22Rv1 (cell line): ENCODE results near the gene IL34.

ENCODE experiments used
- H3K27ac ChIP-seq: fragments of 450-650 bp; 2 replicates; pipeline ENCODE4 v1.5.1; 2017
- ZFX ChIP-seq: fragments of 450-650 bp; IDR thresholded peaks from 2 replicates; pipeline ENCODE4 v1.6.1; 2017; ENCODE audit warnings: antibody characterized with exemption, borderline replicate concordance
- TF ChIP-seq, protein P1 (sequence below): fragments of 450-650 bp; IDR thresholded peaks from 2 replicates; pipeline ENCODE4 v1.5.1; 2017; ENCODE audit warnings: mild to moderate bottlenecking

Gene IL34

DNA sequence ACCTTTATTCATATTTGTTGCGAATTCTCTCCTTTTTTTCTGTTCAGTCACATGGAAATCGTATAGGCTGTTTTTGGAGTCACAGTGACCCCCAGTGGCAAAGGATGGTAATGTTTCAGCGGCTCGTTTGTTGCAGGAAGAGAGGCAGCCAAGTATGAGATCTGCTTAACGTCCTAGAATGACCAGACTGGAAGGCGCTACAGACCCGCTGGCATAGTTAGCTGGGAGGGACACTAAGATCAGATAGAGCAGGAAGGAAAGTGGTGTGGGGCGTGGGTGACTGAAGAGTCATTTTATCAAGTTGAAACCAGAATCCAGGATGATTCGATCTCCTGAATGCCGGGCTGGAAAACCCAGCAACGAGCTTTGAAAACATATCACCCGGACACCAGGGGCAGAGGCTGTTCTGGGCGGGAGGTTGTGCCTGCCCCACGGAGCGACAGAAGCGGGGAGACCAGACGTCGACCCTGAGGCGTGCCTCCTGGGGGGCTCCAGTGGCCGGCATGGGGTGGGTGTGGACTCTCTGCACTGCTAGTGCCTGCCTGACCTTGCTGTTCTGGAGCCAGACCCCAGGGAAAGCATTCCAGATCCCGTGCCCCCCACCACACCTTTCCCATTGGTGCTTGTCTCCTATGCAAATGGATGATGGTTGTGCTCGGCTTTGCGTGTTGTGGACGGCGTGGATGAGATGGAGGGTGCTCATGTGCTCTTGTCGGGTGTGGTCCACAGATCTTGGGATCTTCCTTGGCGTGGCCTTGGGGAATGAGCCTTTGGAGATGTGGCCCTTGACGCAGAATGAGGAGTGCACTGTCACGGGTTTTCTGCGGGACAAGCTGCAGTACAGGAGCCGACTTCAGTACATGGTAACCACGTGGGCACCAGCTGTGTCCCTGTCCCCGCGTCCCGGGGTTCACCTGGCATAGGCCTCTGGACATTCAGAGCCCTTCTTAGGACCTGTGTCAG is 7.7 kb downstream of the IL34 start:
- H3K27ac ChIP-seq: no peak overlapping the region
- TF ChIP-seq, protein P1, sequence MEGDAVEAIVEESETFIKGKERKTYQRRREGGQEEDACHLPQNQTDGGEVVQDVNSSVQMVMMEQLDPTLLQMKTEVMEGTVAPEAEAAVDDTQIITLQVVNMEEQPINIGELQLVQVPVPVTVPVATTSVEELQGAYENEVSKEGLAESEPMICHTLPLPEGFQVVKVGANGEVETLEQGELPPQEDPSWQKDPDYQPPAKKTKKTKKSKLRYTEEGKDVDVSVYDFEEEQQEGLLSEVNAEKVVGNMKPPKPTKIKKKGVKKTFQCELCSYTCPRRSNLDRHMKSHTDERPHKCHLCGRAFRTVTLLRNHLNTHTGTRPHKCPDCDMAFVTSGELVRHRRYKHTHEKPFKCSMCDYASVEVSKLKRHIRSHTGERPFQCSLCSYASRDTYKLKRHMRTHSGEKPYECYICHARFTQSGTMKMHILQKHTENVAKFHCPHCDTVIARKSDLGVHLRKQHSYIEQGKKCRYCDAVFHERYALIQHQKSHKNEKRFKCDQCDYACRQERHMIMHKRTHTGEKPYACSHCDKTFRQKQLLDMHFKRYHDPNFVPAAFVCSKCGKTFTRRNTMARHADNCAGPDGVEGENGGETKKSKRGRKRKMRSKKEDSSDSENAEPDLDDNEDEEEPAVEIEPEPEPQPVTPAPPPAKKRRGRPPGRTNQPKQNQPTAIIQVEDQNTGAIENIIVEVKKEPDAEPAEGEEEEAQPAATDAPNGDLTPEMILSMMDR: peak; percentile 87
- no peak for TF ChIP-seq ZFX

- TF ChIP-seq, protein P1: no peak
- TF ChIP-seq ZFX: no peak
- no peak overlapping the region for H3K27ac ChIP-seq
These were observed 9.8 kb downstream of the IL34 start for GRCh38 chr16:70656065-70656711.

DNA sequence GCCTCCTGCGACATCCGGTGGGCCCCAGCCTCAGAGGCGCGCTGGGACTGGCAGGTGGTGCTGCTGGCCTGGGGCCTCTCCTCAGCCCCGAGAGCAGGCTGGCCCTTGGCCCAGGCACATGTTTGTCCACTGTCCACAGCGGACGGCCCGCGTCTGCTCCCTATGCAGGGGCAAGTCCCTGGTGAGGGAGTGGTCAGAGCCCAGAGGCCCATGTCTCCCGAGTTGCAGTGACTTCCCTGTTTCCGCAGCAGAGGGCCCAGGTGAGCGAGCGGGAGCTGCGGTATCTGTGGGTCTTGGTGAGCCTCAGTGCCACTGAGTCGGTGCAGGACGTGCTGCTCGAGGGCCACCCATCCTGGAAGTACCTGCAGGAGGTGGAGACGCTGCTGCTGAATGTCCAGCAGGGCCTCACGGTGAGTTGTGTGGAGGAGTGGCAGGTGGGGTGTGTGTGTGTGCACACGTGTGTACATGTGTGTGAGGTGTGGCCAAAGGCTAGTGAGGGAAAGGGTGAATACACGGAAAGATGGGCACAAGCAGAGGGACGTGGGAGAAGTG is 10.4 kb downstream of the IL34 start:
- TF ChIP-seq, protein P1: no peak
- no peak for TF ChIP-seq ZFX
- H3K27ac ChIP-seq: no peak overlapping the region

DNA sequence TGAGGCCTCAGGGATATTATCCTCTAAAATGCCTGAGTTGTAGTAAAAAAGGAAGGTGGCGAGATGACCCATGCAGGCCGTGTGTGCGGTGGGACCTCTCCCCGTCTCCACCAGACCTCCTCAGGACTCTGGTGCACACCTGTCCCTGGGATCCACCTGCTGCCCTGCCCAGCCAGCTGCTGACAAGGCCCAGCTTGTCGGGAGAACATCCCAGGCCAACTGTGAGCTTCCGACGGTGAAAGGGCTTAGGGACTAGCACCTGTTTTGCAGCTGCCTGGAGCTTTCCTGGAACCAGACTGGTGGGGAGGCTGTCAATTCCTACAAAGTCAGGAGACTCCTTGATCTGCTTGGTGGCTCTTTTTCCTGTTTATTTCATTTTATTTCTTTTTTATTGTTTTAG is 11.6 kb downstream of the IL34 start:
- no peak for TF ChIP-seq ZFX
- TF ChIP-seq, protein P1: no peak
- H3K27ac ChIP-seq: no peak overlapping the region

GRCh38 chr16:70658921-70659320 is 12.6 kb downstream of the IL34 start:
- TF ChIP-seq, protein P1: no peak
- no peak for TF ChIP-seq ZFX
- H3K27ac ChIP-seq: no peak overlapping the region

- TF ChIP-seq ZFX: no peak
- TF ChIP-seq, protein P1: no peak
These were observed 13.2 kb downstream of the IL34 start for GRCh38 chr16:70659546-70659945.

More at GRCh38 chr16:70659546-70659945, 13.2 kb downstream of the IL34 start:
- H3K27ac ChIP-seq: no peak overlapping the region
